AG09319 (cell line): ENCODE results near the gene TBC1D23.
A peak's percentile ranks its signal among the peaks of the same experiment; 100 is the strongest.
"Not testable (repeated sequence)": the region's sequence is repeated elsewhere in the genome, so short reads cannot be mapped to it uniquely, and the experiment has no call there.

Source experiments
- DNase-seq: peaks from one replicate; pipeline ENCODE4 v3.0.0-alpha.2; 2010; ENCODE audit warnings: low read depth; ENCODE audit errors: extremely low read depth
- CTCF ChIP-seq: IDR thresholded peaks from 2 replicates; pipeline ENCODE4 v1.5.1; 2011; ENCODE audit warnings: low read depth, mild to moderate bottlenecking, inconsistent platforms, low read length, moderate library complexity

Gene TBC1D23

DNA sequence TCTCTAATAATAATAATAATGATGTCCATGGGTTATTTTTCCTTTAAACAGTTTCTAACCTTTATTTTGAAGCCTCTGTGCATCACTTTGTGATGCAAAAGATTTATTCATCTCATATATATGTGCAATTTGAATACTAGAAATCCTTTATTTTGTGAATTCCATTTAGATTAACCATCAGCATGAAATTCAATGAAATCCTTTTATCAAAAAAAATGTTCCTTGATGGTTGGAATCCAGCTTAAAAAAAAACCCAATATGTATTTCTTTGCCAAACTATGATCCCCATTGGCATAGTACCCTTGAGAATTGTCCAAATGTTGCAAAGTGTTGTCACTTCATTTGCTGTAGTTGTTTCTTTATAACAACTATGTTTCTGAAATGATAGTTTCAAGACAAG is 7.4 kb downstream of the TBC1D23 start:
- DNase-seq: no peak
- TF ChIP-seq CTCF: no peak

DNA sequence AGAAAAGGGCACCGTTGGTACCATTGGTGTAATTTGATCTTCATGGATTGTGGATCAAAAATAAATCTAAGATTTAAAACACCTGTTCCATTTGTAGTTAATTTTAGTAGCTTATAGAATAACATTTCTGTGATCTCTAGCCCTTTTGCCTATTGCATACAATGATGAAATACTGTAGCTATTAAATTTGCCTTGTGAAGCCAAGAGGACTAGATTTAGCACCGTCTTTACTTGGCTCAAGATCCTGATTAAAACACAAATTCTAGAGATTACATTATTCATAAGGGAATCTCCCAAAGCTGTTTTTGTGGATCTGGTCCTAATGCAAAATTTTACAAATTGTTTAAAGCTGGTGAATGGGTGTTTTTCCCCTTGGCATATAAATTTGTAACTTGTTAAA is 8.2 kb downstream of the TBC1D23 start:
- no peak for DNase-seq
- TF ChIP-seq CTCF: no peak

GRCh38 chr3:100269410-100270214 is 8.8 kb downstream of the TBC1D23 start:
- no peak for TF ChIP-seq CTCF
- DNase-seq: peak; percentile 81

DNA sequence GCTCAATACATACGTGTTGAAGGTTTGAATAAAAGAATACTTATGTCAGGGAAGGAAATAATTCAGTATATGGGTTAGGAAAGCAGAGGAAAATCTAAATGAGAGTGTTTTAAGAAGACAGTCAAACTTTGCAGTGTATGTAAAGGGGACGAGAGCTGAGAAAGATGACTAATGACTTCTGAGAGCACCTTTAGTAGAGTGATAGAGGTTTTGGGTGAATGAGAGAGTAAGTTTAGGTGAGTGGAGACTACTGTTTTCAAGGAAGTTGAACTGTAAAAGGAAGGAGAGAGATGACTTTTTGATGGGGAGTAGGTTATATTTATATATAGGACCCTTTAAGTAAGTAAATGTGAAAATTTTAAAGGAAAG is 9.4 kb downstream of the TBC1D23 start:
- no peak for TF ChIP-seq CTCF
- no peak for DNase-seq

- no peak for TF ChIP-seq CTCF
Measured at GRCh38 chr3:100271522-100271921, 10.7 kb downstream of the TBC1D23 start.

DNA sequence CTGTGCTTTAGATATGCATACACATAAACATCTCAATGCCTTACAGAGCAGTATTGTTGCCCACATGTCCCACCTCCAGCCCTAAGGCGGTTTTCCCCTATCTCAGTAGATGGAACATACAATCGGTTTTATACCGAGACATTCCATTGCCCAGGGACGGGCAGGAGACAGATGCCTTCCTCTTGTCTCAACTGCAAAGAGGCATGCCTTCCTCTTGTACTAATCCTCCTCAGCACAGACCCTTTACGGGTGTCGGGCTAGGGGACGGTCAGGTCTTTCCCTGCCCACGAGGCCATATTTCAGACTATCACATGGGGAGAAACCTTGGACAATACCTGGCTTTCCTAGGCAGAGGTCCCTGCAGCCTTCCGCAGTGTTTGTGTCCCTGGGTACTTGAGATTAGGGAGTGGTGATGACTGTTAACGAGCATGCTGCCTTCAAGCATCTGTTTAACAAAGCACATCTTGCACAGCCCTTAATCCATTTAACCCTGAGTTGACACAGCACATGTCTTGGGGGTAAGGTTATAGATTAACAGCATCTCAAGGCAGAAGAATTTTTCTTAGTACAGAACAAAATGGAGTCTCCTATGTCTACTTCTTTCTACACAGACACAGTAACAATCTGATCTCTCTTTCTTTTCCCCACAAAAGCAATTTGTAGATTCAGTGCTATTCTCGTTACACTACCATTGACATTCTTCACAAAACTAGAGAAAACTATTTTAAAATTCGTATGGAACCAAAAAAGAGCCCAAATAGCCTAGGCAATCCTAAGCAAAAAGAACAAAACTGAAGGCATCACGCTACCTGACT is 12.2 kb downstream of the TBC1D23 start:
- DNase-seq: not testable (repeated sequence)

More at GRCh38 chr3:100271522-100271921, 10.7 kb downstream of the TBC1D23 start:
- no peak for DNase-seq

GRCh38 chr3:100274361-100274760 is 13.6 kb downstream of the TBC1D23 start:
- TF ChIP-seq CTCF: no peak
- no peak for DNase-seq
